PC-9 (cell line): ENCODE measurements around the gene OR2A2.

Experiments used
- EZH2 ChIP-seq: fragments of 200-600 bp; sonication (generic); IDR thresholded peaks from 2 replicates; pipeline ENCODE4 v1.8.0; 2017; ENCODE audit warnings: antibody characterized with exemption, low read depth
- TF ChIP-seq, protein P1 (sequence below): fragments of 200-600 bp; sonication (generic); conservative IDR thresholded peaks from 2 replicates; pipeline ENCODE4 v1.6.1; 2017; ENCODE audit warnings: mixed run types, antibody characterized with exemption, mild to moderate bottlenecking, moderate library complexity

DNA sequence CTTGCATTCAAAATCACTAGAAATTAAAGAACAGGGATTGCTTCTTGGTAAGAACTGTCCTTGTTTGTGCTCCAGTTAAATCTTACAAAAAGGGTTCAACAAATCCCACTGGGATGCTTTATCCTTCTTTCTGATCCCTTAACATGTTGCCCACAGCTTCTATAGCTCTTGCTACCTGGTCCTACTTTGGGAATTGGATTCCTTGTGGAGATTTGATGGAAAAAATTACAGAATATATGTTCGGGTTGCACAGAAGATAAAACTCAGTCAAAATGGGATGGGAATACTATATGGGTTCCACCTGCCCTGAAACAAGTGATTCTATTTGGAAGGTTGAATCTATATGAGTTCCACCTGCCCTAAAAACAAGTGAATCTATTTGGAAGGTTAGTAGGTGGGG is 39.9 kb upstream of the OR2A2 start, which contains the start of gene OR2A25:
- TF ChIP-seq, protein P1, sequence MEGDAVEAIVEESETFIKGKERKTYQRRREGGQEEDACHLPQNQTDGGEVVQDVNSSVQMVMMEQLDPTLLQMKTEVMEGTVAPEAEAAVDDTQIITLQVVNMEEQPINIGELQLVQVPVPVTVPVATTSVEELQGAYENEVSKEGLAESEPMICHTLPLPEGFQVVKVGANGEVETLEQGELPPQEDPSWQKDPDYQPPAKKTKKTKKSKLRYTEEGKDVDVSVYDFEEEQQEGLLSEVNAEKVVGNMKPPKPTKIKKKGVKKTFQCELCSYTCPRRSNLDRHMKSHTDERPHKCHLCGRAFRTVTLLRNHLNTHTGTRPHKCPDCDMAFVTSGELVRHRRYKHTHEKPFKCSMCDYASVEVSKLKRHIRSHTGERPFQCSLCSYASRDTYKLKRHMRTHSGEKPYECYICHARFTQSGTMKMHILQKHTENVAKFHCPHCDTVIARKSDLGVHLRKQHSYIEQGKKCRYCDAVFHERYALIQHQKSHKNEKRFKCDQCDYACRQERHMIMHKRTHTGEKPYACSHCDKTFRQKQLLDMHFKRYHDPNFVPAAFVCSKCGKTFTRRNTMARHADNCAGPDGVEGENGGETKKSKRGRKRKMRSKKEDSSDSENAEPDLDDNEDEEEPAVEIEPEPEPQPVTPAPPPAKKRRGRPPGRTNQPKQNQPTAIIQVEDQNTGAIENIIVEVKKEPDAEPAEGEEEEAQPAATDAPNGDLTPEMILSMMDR = no peak
- TF ChIP-seq EZH2 = no peak
